GM12873 (cell line): ENCODE results near the gene CMTM5.

Source experiments
- TF ChIP-seq, protein P1 (sequence below): IDR thresholded peaks from 2 replicates; pipeline ENCODE4 v1.5.1; 2012; ENCODE audit warnings: low read depth, mild to moderate bottlenecking, moderate library complexity, low read length, control low read depth; ENCODE audit not compliant: insufficient read depth; ENCODE audit errors: missing control alignments

Gene CMTM5

DNA sequence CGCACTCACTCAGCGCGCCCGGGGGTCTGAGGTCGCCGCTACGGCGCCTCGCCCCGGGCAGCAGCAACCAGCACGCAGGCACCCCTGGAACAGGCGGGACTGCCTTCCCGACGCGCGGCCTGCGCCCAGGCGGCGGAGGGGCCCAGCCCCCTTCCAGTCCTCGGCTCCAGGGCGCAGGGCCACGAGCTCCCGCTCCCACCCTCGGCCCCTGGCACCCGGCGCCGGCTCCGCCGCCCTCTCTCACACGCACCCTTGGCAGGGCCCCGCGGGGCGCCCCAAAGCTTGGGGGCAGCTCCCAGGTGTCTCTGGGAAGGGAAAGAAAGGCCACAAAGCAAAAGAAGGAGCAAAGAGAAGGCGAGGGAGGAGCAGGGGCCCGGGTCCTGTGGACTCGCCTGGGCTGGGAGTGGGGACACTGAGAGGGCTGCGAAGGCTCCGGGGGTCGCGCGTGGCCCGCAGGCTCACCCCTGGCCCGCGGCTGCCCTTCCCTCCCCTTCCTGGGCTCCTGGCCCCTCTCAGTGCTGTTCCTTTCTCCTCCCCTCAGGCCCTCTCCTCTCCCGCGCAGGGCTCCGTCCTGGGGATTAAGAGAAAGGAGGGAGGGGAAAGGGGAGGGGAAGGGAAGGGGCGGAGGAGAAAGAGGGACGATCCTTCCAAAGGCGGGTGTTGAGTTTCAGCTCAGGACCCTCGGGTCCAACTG lies 11.0 kb upstream of the CMTM5 start:
- TF ChIP-seq, protein P1, sequence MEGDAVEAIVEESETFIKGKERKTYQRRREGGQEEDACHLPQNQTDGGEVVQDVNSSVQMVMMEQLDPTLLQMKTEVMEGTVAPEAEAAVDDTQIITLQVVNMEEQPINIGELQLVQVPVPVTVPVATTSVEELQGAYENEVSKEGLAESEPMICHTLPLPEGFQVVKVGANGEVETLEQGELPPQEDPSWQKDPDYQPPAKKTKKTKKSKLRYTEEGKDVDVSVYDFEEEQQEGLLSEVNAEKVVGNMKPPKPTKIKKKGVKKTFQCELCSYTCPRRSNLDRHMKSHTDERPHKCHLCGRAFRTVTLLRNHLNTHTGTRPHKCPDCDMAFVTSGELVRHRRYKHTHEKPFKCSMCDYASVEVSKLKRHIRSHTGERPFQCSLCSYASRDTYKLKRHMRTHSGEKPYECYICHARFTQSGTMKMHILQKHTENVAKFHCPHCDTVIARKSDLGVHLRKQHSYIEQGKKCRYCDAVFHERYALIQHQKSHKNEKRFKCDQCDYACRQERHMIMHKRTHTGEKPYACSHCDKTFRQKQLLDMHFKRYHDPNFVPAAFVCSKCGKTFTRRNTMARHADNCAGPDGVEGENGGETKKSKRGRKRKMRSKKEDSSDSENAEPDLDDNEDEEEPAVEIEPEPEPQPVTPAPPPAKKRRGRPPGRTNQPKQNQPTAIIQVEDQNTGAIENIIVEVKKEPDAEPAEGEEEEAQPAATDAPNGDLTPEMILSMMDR, result no peak

DNA sequence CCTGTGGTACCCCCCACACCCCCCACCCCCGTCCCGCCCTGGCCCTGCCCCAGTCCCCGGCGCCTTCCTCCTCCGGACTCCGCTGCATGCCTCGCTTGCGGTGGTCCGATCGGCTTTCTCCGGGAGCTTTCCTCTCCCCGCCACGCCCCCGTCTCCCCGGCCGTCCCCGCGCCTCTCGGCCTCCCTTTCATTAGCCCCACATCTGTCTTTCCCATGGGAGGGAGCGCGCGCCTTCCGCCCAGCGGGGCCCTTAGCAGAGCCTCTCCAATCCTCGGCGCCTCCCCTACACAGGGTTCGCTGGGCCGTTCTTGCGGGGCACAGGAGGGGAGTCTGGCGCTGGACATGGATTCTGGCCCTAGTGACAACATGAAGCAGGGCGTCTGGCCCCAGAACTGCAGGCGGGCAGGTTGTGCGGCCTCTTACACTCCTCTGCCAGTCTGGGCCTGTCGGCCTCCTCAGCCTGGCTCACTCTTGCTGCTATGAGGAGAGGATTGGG lies 10.4 kb upstream of the CMTM5 start:
- TF ChIP-seq, protein P1, result no peak

DNA sequence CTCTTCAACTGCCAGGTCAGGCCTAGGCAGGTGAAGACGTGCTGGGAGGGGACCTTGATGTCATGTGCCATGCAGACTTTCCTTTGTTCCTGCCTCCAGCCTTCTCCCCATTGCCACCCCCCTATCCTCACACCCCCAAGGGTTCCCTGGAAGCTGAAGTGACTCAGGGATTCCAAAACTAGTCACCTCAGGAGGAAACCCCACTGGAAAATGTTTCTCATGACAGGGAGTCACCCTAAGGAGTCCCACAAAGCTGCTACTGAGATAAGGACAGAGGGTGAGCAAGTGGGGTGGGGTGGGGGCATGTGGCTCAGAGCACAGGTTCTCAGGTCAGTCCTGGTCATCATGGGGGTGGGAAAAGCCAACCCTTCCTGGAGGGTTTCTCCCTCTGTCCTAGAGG lies 6.6 kb upstream of the CMTM5 start:
- TF ChIP-seq, protein P1, result no peak

DNA sequence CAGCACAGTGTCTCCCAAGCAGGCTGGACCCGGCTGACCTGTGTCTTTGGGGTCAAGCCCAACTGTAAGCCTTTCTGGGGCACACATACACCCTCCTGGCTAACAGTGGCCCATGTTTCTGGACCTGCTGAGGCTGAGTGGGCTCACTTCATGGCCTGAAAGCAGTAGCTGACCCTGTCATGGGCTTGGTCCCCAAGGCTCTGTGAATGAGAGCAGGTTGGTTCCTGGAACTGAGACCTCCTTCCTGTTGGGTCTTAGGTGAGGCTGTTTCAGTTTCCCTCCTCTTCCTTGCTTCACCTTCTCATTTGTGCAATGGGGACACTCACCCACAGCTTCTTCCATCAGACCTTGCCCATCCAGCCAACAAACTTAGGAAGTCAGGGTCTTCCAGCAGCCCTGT lies 5.0 kb upstream of the CMTM5 start:
- TF ChIP-seq, protein P1, result no peak

DNA sequence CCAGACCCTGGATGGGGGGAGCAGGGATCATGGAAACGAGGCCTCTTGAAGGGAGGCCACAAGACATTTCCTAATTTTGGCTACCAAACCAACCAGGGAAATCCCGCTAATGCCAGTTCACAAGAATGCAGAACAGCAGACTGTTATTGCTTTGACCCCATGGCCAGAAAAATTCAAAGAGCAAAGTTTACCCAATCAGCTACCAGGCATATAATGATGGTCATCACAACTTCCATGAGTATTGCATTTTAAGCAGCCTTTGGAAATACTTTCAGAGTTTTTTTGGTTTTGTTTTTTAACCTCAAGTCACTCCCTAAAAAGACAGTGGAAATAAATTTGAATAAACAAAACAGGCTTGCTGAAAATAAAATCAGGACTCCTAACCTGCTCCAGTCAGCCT lies 4.3 kb upstream of the CMTM5 start, which contains the start of gene IL25:
Gene IL25 (plus strand): TSS at position 301 of the 400 bp plus-strand sequence.
- TF ChIP-seq, protein P1, result no peak

DNA sequence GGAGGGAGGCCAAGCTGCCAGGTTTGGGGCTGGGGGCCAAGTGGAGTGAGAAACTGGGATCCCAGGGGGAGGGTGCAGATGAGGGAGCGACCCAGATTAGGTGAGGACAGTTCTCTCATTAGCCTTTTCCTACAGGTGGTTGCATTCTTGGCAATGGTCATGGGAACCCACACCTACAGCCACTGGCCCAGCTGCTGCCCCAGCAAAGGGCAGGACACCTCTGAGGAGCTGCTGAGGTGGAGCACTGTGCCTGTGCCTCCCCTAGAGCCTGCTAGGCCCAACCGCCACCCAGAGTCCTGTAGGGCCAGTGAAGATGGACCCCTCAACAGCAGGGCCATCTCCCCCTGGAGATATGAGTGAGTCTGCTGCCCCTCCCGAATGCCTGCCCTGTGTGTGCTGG lies 3.8 kb upstream of the CMTM5 start:
- TF ChIP-seq, protein P1, result no peak

DNA sequence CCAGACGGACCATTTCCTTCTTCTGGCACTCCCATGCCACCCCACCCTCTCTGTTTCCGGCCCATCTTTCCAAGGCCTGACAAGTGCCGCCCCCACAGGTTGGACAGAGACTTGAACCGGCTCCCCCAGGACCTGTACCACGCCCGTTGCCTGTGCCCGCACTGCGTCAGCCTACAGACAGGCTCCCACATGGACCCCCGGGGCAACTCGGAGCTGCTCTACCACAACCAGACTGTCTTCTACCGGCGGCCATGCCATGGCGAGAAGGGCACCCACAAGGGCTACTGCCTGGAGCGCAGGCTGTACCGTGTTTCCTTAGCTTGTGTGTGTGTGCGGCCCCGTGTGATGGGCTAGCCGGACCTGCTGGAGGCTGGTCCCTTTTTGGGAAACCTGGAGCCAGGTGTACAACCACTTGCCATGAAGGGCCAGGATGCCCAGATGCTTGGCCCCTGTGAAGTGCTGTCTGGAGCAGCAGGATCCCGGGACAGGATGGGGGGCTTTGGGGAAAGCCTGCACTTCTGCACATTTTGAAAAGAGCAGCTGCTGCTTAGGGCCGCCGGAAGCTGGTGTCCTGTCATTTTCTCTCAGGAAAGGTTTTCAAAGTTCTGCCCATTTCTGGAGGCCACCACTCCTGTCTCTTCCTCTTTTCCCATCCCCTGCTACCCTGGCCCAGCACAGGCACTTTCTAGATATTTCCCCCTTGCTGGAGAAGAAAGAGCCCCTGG lies 1.2 kb upstream of the CMTM5 start:
- TF ChIP-seq, protein P1, result no peak
